B cell (primary cell): ENCODE data around the gene RHOBTB1.

Experiments used
- CTCF ChIP-seq: fragments of 200-600 bp; IDR thresholded peaks from one replicate; pipeline ENCODE4 v1.8.0; 2022; ENCODE audit warnings: antibody characterized with exemption, mild to moderate bottlenecking
- EZH2 ChIP-seq: IDR thresholded peaks from 2 replicates; pipeline ENCODE4 v1.6.1; 2012; ENCODE audit warnings: borderline replicate concordance, low read depth, mild to moderate bottlenecking, moderate library complexity, low read length; ENCODE audit not compliant: insufficient read depth, poor library complexity, severe bottlenecking

- no peak for TF ChIP-seq CTCF
- no peak for TF ChIP-seq EZH2
Measured at GRCh38 chr10:60845038-60845437, 98.9 kb downstream of the RHOBTB1 start.
